GM12878 (cell line): ENCODE measurements around the gene GPSM3. TPM values are rescaled to one million over a fixed set of nuclear protein-coding genes. Genes with fewer than 3 reads are reported as not detected.

Experiments
- ATAC-seq: fragments of 200-7000 bp; cut with Tn5 transposase; 3 replicates; pipeline ENCODE4 v1.9.1; 2020; ENCODE audit warnings: mild to moderate bottlenecking, moderate library complexity
- BruUV-seq: library from RNA; stranded (reverse); fragments of 400-500 nt; replicated peaks from 2 replicates; lab custom pipeline; 2021; lab: Mats Ljungman, UMichigan
- CTCF ChIA-PET: fragments of 300-600 bp; sonication (Branson Sonifier 250); formaldehyde crosslinking; extraction: SDS; loops from one replicate; lab custom pipeline; 2021; ENCODE audit warnings: inconsistent platforms; lab: Yijun Ruan, JAX
- POLR2A ChIA-PET: fragments of 350-600 bp; formaldehyde crosslinking; extraction: SDS; loops from one replicate; lab custom pipeline; 2021; ENCODE audit warnings: inconsistent platforms; lab: Charles Lee
- RAD21 ChIA-PET: fragments of 300-600 bp; sonication (Branson Sonifier 250); formaldehyde crosslinking; loops from one replicate; lab custom pipeline; 2023; ENCODE audit warnings: antibody characterized with exemption; ENCODE audit not compliant: unreplicated experiment; lab: Charles Lee
- SMC1A ChIA-PET: fragments of 300-600 bp; sonication (Branson Sonifier 250); formaldehyde crosslinking; loops from one replicate; lab custom pipeline; 2023; ENCODE audit not compliant: unreplicated experiment, uncharacterized antibody; lab: Charles Lee
- DNase-seq: peaks from one replicate; pipeline ENCODE4 v3.0.0-alpha.2; 2011; ENCODE audit warnings: low read depth, low spot score
- FAIRE-seq: peaks from 3 replicates; lab custom pipeline; 2011; peaks lifted over from hg19 to GRCh38; lab: Jason Lieb, UNC
- H2AFZ ChIP-seq: 2 replicates; pipeline ENCODE4 v1.6.0; 2011; ENCODE audit warnings: low read depth, low read length, control low read depth; ENCODE audit not compliant: control insufficient read depth
- H3K27ac ChIP-seq: 2 replicates; pipeline ENCODE4 v1.5.1; 2011; ENCODE audit warnings: control low read depth; ENCODE audit not compliant: control insufficient read depth, insufficient read depth
- H3K27me3 ChIP-seq, 2 experiments: replicated peaks in 1 of 2; 2 replicates each; pipeline versions ENCODE4 v1.6.0 to v1.6.1; 2011; ENCODE audit warnings: low read length in 1 of 2; ENCODE audit not compliant: control insufficient read depth in 2 of 2, insufficient read depth in 2 of 2
- H3K36me3 ChIP-seq, 2 experiments: 2 replicates each; pipeline ENCODE4 v1.5.1; 2011; ENCODE audit warnings: low read length in 1 of 2; ENCODE audit not compliant: control insufficient read depth in 2 of 2, insufficient read depth in 2 of 2
- H3K4me1 ChIP-seq: 2 replicates; pipeline ENCODE4 v1.6.1; 2011; ENCODE audit warnings: mild to moderate bottlenecking, low read length, moderate library complexity, mixed read lengths; ENCODE audit not compliant: control insufficient read depth, insufficient read depth
- H3K4me2 ChIP-seq: 2 replicates; pipeline ENCODE4 v1.6.0; 2011; ENCODE audit warnings: control low read depth; ENCODE audit not compliant: control insufficient read depth, insufficient read depth
- H3K4me3 ChIP-seq: fragments of 200-600 bp; sonication (generic); 2 replicates; pipeline ENCODE4 v1.5.1; 2016
- H3K79me2 ChIP-seq: 2 replicates; pipeline ENCODE4 v1.6.0; 2011; ENCODE audit warnings: low read length; ENCODE audit not compliant: control insufficient read depth, insufficient read depth
- H3K9ac ChIP-seq: 2 replicates; pipeline ENCODE4 v1.8.0; 2011; ENCODE audit warnings: low read length, control low read depth, mixed read lengths; ENCODE audit not compliant: control insufficient read depth, insufficient read depth
- H3K9me3 ChIP-seq: replicated peaks from 3 replicates; pipeline ENCODE4 v1.5.1; 2011; ENCODE audit warnings: mild to moderate bottlenecking, low read length; ENCODE audit not compliant: control insufficient read depth, insufficient read depth
- H4K20me1 ChIP-seq: 2 replicates; pipeline ENCODE4 v1.6.0; 2011; ENCODE audit not compliant: control insufficient read depth, insufficient read depth
- CEBPB ChIP-seq, 2 experiments: fragments of 150-350 bp in 1 of 2; IDR thresholded peaks; 2 replicates each; pipeline ENCODE4 v1.6.1; 2012 to 2014; ENCODE audit warnings: low read depth in 2 of 2, low read length in 2 of 2, borderline replicate concordance in 1 of 2, inconsistent platforms in 1 of 2
- CTCF ChIP-seq, 3 experiments: IDR thresholded peaks in 2 of 3; conservative IDR thresholded peaks in 1 of 3; 2 replicates each; pipeline ENCODE4 v1.5.1; 2011; ENCODE audit warnings: low read depth in 3 of 3, low read length in 3 of 3, mild to moderate bottlenecking in 3 of 3, control low read depth in 2 of 3, moderate library complexity in 2 of 3, inconsistent platforms in 1 of 3, mixed read lengths in 1 of 3; ENCODE audit not compliant: control insufficient read depth in 2 of 3, insufficient read depth in 1 of 3; ENCODE audit errors: extremely low read depth in 1 of 3
- JUNB ChIP-seq: IDR thresholded peaks from 2 replicates; pipeline ENCODE4 v1.6.1; 2016; ENCODE audit warnings: antibody characterized with exemption, mild to moderate bottlenecking
- JUND ChIP-seq: IDR thresholded peaks from 2 replicates; pipeline ENCODE4 v1.6.1; 2012; ENCODE audit warnings: low read depth, mild to moderate bottlenecking, low read length, improper control_type of control experiment, moderate library complexity
- RAD21 ChIP-seq: IDR thresholded peaks from 2 replicates; pipeline ENCODE4 v1.6.1; 2011; ENCODE audit warnings: mild to moderate bottlenecking, low read depth, low read length, moderate library complexity; ENCODE audit not compliant: insufficient read depth
- SMC3 ChIP-seq: IDR thresholded peaks from 2 replicates; pipeline ENCODE4 v1.6.1; 2011; ENCODE audit warnings: low read length, improper control_type of control experiment, borderline replicate concordance
- SRF ChIP-seq, 2 experiments: IDR thresholded peaks; 2 replicates each; pipeline ENCODE4 v1.6.1; 2011; ENCODE audit warnings: low read depth in 2 of 2, low read length in 2 of 2, mild to moderate bottlenecking in 1 of 2, moderate library complexity in 1 of 2
- WGBS: methylation state at CpG from one replicate; pipeline ENCODE4 v1.1.6; 2016; ENCODE audit warnings: low lambda C conversion rate; ENCODE audit not compliant: insufficient replicate concordance, insufficient coverage; ENCODE audit errors: missing lambda C conversion rate; 5-methylcytosine and 5-hydroxymethylcytosine counted together
- in situ Hi-C: fragments of 300-500 bp; cut with MboI; formaldehyde crosslinking; loops from 9 replicates; pipeline ENCODE4 v1.14.3; 2018; ENCODE audit warnings: mixed read lengths
- intact Hi-C: fragments of 100-400 bp; cut with micrococcal nuclease; formaldehyde crosslinking; loops from one replicate; pipeline ENCODE4 v1.14.2; 2022; ENCODE audit not compliant: unreplicated experiment
- polyA plus RNA-seq, 11 experiments: library from polyadenylated mRNA; depleted of rRNA in 4 of 11; unstranded in 6 of 11; stranded (reverse) in 5 of 11; fragments of >200 nt; fragmentation: Nextera tagmentation in 4 of 11; fragmentation: Illumina TruSeq in 1 of 11; extraction: Ambion mirVana in 4 of 11; extraction: Trizol in 1 of 11; gene quantifications; 1 replicate in 1 of 11; 2 replicates in 10 of 11; pipeline versions ENCODE4 v1.2.1 to v1.2.3, GENCODE V29; 2011 to 2016; ENCODE audit warnings: inconsistent platforms in 2 of 11, missing spikeins in 2 of 11, low read depth in 1 of 11
- total RNA-seq, 4 experiments: library from RNA; depleted of rRNA in 3 of 4; stranded (reverse); fragments of >200 nt in 3 of 4; fragmentation: Illumina TruSeq in 1 of 4; extraction: Trizol in 1 of 4; gene quantifications; 2 replicates each; pipeline versions ENCODE4 v1.2.1 to v1.2.3, GENCODE V29; 2013 to 2021

The GPSM3 gene
- total and polyA plus RNA-seq, 10 of the 15 experiments (the other 5 are each of a cell fraction or from before 2014, with no cell fraction given): 22.0 to 137 (median 113) TPM

GRCh38 chr6:32239462-32239861 lies 47.0 kb upstream of the GPSM3 start:
- CTCF ChIA-PET: interaction anchor here (0.5 to 1.5 kb wide), 3 partner anchors 17 to 44 kb away, joined by 3 read pairs; no protein-coding TSS in a partner anchor

GRCh38 chr6:32234934-32235333 lies 42.5 kb upstream of the GPSM3 start:
- ChIA-PET CTCF (interaction anchor here (0.8 to 1.0 kb wide), 3 partner anchors 9 to 116 kb away, joined by 3 to 4 read pairs (median 3); no protein-coding TSS in a partner anchor), SMC1A (no interaction called here), POLR2A (no interaction called here), RAD21 (no interaction called here)
- TF ChIP-seq CTCF (IDR thresholded peaks at IDR 0.05 in 2 of 3, conservative IDR thresholded peaks at IDR 0.05 in 1 of 3; ENCODE audit: control insufficient read depth in 2 of 3, extremely low read depth in 1 of 3, insufficient read depth in 1 of 3, low read depth in 3 of 3, low read length in 3 of 3): peak in 2 of 3 experiments; percentile 9 to 41; a peak in 3 of 6 replicates
- peak; percentile 37; the same call in 1 of the 2 replicates for TF ChIP-seq RAD21
- peak; percentile 33; the same call in 1 of the 2 replicates for TF ChIP-seq SMC3
- no peak for TF ChIP-seq CEBPB (IDR thresholded peaks at IDR 0.05; ENCODE audit: borderline replicate concordance in 1 of 2, low read depth in 2 of 2, low read length in 2 of 2)
- H2AFZ ChIP-seq: no peak overlapping the region
- no peaks in the 10 kb centered on the region; a peak in 1 of 4 replicates for H3K27me3 ChIP-seq
- DNase-seq (no peak), FAIRE-seq (no peak), ATAC-seq (peak; percentile 64)
- intact Hi-C loops (loop anchor here (5.0 kb wide), 1 partner anchor 38 kb away; no protein-coding TSS in a partner anchor), in situ Hi-C loops (no loop called here)
- H3K27ac ChIP-seq: no peak overlapping the region
- no peaks in the 10 kb centered on the region for H3K9me3 ChIP-seq
- no peaks in the 10 kb centered on the region for H4K20me1 ChIP-seq
- H3K79me2 ChIP-seq: no peaks in the 10 kb centered on the region
- H3K4me3 ChIP-seq: no peak overlapping the region
- 39% methylated on average over 4 of the region's 4 CpGs for WGBS
- BruUV-seq: no TSS peak
- no peaks in the 10 kb centered on the region for H3K4me1 ChIP-seq
- no peak overlapping the region for H3K4me2 ChIP-seq
- no peaks in the 10 kb centered on the region for H3K36me3 ChIP-seq
- no peak overlapping the region for H3K9ac ChIP-seq

More at GRCh38 chr6:32239462-32239861, 47.0 kb upstream of the GPSM3 start:
- ChIA-PET SMC1A (interaction anchor here (1.2 to 1.6 kb wide), 3 partner anchors 10 to 174 kb away, joined by 3 to 5 read pairs (median 4); no protein-coding TSS in a partner anchor), RAD21 (no interaction called here), POLR2A (interaction anchor here (0.6 kb wide), 1 partner anchor 554 kb away, joined by 4 read pairs; no protein-coding TSS in a partner anchor)
- 23% methylated on average over 2 of the region's 2 CpGs for WGBS
- no peak for ATAC-seq
- H3K4me2 ChIP-seq: no peak overlapping the region
- DNase-seq: no peak
- intact Hi-C loops: loop anchor here (5.0 kb wide), 1 partner anchor 42 kb away; no protein-coding TSS in a partner anchor
- no peak for FAIRE-seq
- H3K36me3 ChIP-seq: no peaks in the 10 kb centered on the region
- H4K20me1 ChIP-seq: no peaks in the 10 kb centered on the region
- H3K9me3 ChIP-seq: no peaks in the 10 kb centered on the region
- H3K9ac ChIP-seq: no peak overlapping the region
- no peak for TF ChIP-seq JUND
- peak; percentile 4; the same call in 1 of the 2 replicates for TF ChIP-seq JUNB
- TF ChIP-seq SRF (IDR thresholded peaks at IDR 0.05; ENCODE audit: low read depth in 2 of 2, low read length in 2 of 2): peak in 1 of 2 experiments; percentile 72; a peak in 1 of 4 replicates
- no peak overlapping the region for H2AFZ ChIP-seq
- H3K4me3 ChIP-seq: no peak overlapping the region
- no peaks in the 10 kb centered on the region for H3K4me1 ChIP-seq
- no peak overlapping the region for H3K27ac ChIP-seq
- no TSS peak for BruUV-seq
- in situ Hi-C loops: no loop called here
- no peaks in the 10 kb centered on the region for H3K79me2 ChIP-seq
- H3K27me3 ChIP-seq: no peaks in the 10 kb centered on the region; a peak in 1 of 4 replicates
